Thoracic aorta (tissue), 2 donors: ENCODE results near the gene METTL23. TPM values are rescaled to one million over a fixed set of nuclear protein-coding genes. Genes with fewer than 3 reads are reported as not detected.
A peak's percentile ranks its signal among the peaks of the same experiment; 100 is the strongest.

Experiments
- ATAC-seq: fragments of 150-250 bp; one replicate; pipeline ENCODE4 v1.8.0; 2017; ENCODE audit warnings: low read depth; ENCODE audit not compliant: insufficient number of reproducible peaks, low FRiP score
- DNase-seq: peaks from one replicate; pipeline ENCODE4 v3.0.0-alpha.2; 2020; ENCODE audit warnings: low spot score
- H3K27ac ChIP-seq, 2 donors: fragments of 200-600 bp; sonication (generic); 1 replicate in 1 of 2; 2 replicates in 1 of 2; pipeline ENCODE4 v1.5.1; 2016; ENCODE audit warnings: mild to moderate bottlenecking in 2 of 2, moderate library complexity in 2 of 2
- H3K27me3 ChIP-seq: fragments of 200-600 bp; sonication (generic); replicated peaks from 2 replicates; pipeline ENCODE4 v1.6.0; 2016; ENCODE audit warnings: mild to moderate bottlenecking; ENCODE audit not compliant: insufficient read depth
- H3K36me3 ChIP-seq: fragments of 200-600 bp; sonication (generic); one replicate; pipeline ENCODE4 v1.5.1; 2016
- H3K4me1 ChIP-seq, 2 donors: fragments of 200-600 bp; sonication (generic); 1 replicate in 1 of 2; 2 replicates in 1 of 2; pipeline versions ENCODE4 v1.5.1 to v1.6.0; 2016; ENCODE audit warnings: low read depth in 2 of 2, mild to moderate bottlenecking in 1 of 2; ENCODE audit not compliant: control insufficient read depth in 1 of 2
- H3K4me3 ChIP-seq: fragments of 200-600 bp; sonication (generic); 2 replicates; pipeline ENCODE4 v1.5.1; 2016; ENCODE audit warnings: mild to moderate bottlenecking
- H3K9me3 ChIP-seq: fragments of 200-600 bp; sonication (generic); 2 replicates; pipeline ENCODE4 v1.5.1; 2016
- CTCF ChIP-seq: fragments of 200-600 bp; sonication (generic); IDR thresholded peaks from one replicate; pipeline ENCODE4 v1.5.1; 2019; ENCODE audit warnings: antibody characterized with exemption
- total RNA-seq, 2 donors: library from RNA; depleted of rRNA; stranded (reverse); fragments of >200 nt; gene quantifications; one replicate each; pipeline versions ENCODE4 v1.1.0 to v1.2.3, GENCODE V29; 2016

The METTL23 gene
- total RNA-seq, 2 donors from 2014 or later = 12.1 to 42.5 TPM

- no peak for TF ChIP-seq CTCF
- Histone ChIP-seq H3K36me3 (peaks cover 31% of the 10 kb centered on the region), H3K27me3 (no peaks in the 10 kb centered on the region), H3K27ac (no peak overlapping the region), H3K4me1 (peaks cover 7 to 50% of the 10 kb centered on the region in 2 donors), H3K4me3 (no peak overlapping the region), H3K9me3 (no peaks in the 10 kb centered on the region)
- DNase-seq (no peak), ATAC-seq (no peak)
Observed at GRCh38 chr17:76713765-76714164, 12.9 kb upstream of the METTL23 start.

GRCh38 chr17:76714336-76714735 is 12.3 kb upstream of the METTL23 start:
- Histone ChIP-seq H3K36me3 (peaks cover 37% of the 10 kb centered on the region), H3K4me3 (no peak overlapping the region), H3K27ac (peak overlapping the region in 1 of 2 donors; percentile 25), H3K9me3 (no peaks in the 10 kb centered on the region), H3K4me1 (peaks cover 6 to 47% of the 10 kb centered on the region in 2 donors), H3K27me3 (no peaks in the 10 kb centered on the region)
- no peak for TF ChIP-seq CTCF
- ATAC-seq (no peak), DNase-seq (no peak)

GRCh38 chr17:76714822-76715495 is 11.7 kb upstream of the METTL23 start:
- H3K36me3 ChIP-seq = peaks cover 43% of the 10 kb centered on the region

GRCh38 chr17:76715496-76715830 is 11.2 kb upstream of the METTL23 start:
- H3K27ac ChIP-seq = peak overlapping the region in 1 of 2 donors; percentile 36
- ATAC-seq (no peak), DNase-seq (no peak)

More at GRCh38 chr17:76714822-76715495, 11.7 kb upstream of the METTL23 start:
- ATAC-seq = no peak
- no peak for DNase-seq
- Histone ChIP-seq H3K4me3 (no peak overlapping the region), H3K27ac (peak overlapping the region in 1 of 2 donors; percentile 36), H3K27me3 (no peaks in the 10 kb centered on the region), H3K9me3 (no peaks in the 10 kb centered on the region), H3K4me1 (peaks cover 6 to 47% of the 10 kb centered on the region in 2 donors)
- peak; percentile 84 for TF ChIP-seq CTCF

More at GRCh38 chr17:76715496-76715830, 11.2 kb upstream of the METTL23 start:
- peaks cover 48% of the 10 kb centered on the region for H3K36me3 ChIP-seq
- TF ChIP-seq CTCF = no peak
- no peaks in the 10 kb centered on the region for H3K9me3 ChIP-seq
- peaks cover 6 to 47% of the 10 kb centered on the region in 2 donors for H3K4me1 ChIP-seq
- no peaks in the 10 kb centered on the region for H3K27me3 ChIP-seq
- H3K4me3 ChIP-seq = no peak overlapping the region
